CD14-positive monocyte (primary cell): ENCODE results near the gene CUX1. TPM values are rescaled to one million over a fixed set of nuclear protein-coding genes. Genes with fewer than 3 reads are reported as not detected.

Experiments
- DNase-seq, 3 donors: peaks; one replicate each; pipeline ENCODE4 v3.0.0-alpha.2; 2011 to 2022
- H2AFZ ChIP-seq: 2 replicates; pipeline ENCODE4 v1.6.0; 2012; ENCODE audit warnings: mild to moderate bottlenecking, low read depth, low read length, inconsistent platforms; ENCODE audit not compliant: insufficient read depth, poor library complexity, severe bottlenecking
- H3K27ac ChIP-seq, 2 donors: 1 replicate in 1 of 2; 2 replicates in 1 of 2; pipeline ENCODE4 v1.5.1; 2012 to 2013; ENCODE audit warnings: low read length in 2 of 2, control low read depth in 1 of 2, inconsistent platforms in 1 of 2, low read depth in 1 of 2, mild to moderate bottlenecking in 1 of 2
- H3K27me3 ChIP-seq, 2 donors: one replicate each; pipeline versions ENCODE4 v1.6.0 to v1.6.1; 2011 to 2013; ENCODE audit warnings: low read length in 2 of 2; ENCODE audit not compliant: control insufficient read depth in 2 of 2, insufficient read depth in 2 of 2
- H3K36me3 ChIP-seq, 2 donors: replicated peaks in 1 of 2; 1 replicate in 1 of 2; 2 replicates in 1 of 2; pipeline versions ENCODE4 v1.5.1 to v1.6.1; 2012 to 2013; ENCODE audit warnings: low read length in 2 of 2, control low read depth in 1 of 2, inconsistent platforms in 1 of 2, mild to moderate bottlenecking in 1 of 2; ENCODE audit not compliant: insufficient read depth in 2 of 2, control insufficient read depth in 1 of 2
- H3K4me1 ChIP-seq, 2 donors: 1 replicate in 1 of 2; 2 replicates in 1 of 2; pipeline versions ENCODE4 v1.5.1 to v1.6.1; 2012 to 2013; ENCODE audit warnings: low read length in 2 of 2, control low read depth in 1 of 2, inconsistent platforms in 1 of 2, mild to moderate bottlenecking in 1 of 2, moderate library complexity in 1 of 2; ENCODE audit not compliant: insufficient read depth in 2 of 2, control insufficient read depth in 1 of 2
- H3K4me2 ChIP-seq: replicated peaks from 2 replicates; pipeline ENCODE3; 2012; ENCODE audit warnings: low read length, moderate library complexity, mild to moderate bottlenecking; ENCODE audit not compliant: poor library complexity, severe bottlenecking; ENCODE audit errors: extremely low read depth
- H3K4me3 ChIP-seq, 3 experiments: fragments of 200-600 bp in 1 of 3; sonication (generic) in 1 of 3; replicated peaks in 1 of 3; 1 replicate in 2 of 3; 2 replicates in 1 of 3; pipeline ENCODE4 v1.5.1; 2011 to 2013; ENCODE audit warnings: low read length in 3 of 3, mild to moderate bottlenecking in 3 of 3, control low read depth in 2 of 3, low read depth in 2 of 3, inconsistent platforms in 1 of 3, moderate library complexity in 1 of 3
- H3K79me2 ChIP-seq: 2 replicates; pipeline ENCODE4 v1.6.0; 2012; ENCODE audit warnings: mild to moderate bottlenecking, control low read depth, inconsistent platforms, low read length, moderate library complexity; ENCODE audit not compliant: insufficient read depth
- H3K9ac ChIP-seq: 2 replicates; pipeline ENCODE4 v1.6.0; 2017; ENCODE audit warnings: low read length, mild to moderate bottlenecking; ENCODE audit not compliant: insufficient read depth, poor library complexity, severe bottlenecking
- H3K9me3 ChIP-seq, 2 donors: replicated peaks in 1 of 2; 1 replicate in 1 of 2; 2 replicates in 1 of 2; pipeline versions ENCODE4 v1.5.1 to v1.6.1; 2012 to 2013; ENCODE audit warnings: low read length in 2 of 2, control low read depth in 1 of 2; ENCODE audit not compliant: control insufficient read depth in 1 of 2, insufficient read depth in 1 of 2
- H4K20me1 ChIP-seq: 2 replicates; pipeline ENCODE4 v1.6.0; 2012; ENCODE audit warnings: mild to moderate bottlenecking, low read length, control low read depth, moderate library complexity; ENCODE audit not compliant: insufficient read depth
- H3K27ac Mint-ChIP-seq, 7 donors: one replicate each; pipeline ENCODE4 v1.8.0; 2020; ENCODE audit warnings: mild to moderate bottlenecking in 7 of 7, mixed read lengths in 7 of 7, moderate library complexity in 6 of 7, inconsistent platforms in 2 of 7
- H3K27me3 Mint-ChIP-seq, 3 donors: one replicate each; pipeline ENCODE4 v1.8.0; 2021 to 2022; ENCODE audit warnings: low read depth in 3 of 3, mild to moderate bottlenecking in 3 of 3, mixed read lengths in 3 of 3, moderate library complexity in 3 of 3, inconsistent platforms in 1 of 3
- H3K36me3 Mint-ChIP-seq, 2 donors: one replicate each; pipeline ENCODE4 v1.8.0; 2020; ENCODE audit warnings: mixed read lengths in 2 of 2, inconsistent platforms in 1 of 2, mild to moderate bottlenecking in 1 of 2
- H3K4me1 Mint-ChIP-seq: one replicate; pipeline ENCODE4 v1.8.0; 2020; ENCODE audit warnings: mild to moderate bottlenecking, mixed read lengths
- H3K4me3 Mint-ChIP-seq, 2 donors: one replicate each; pipeline ENCODE4 v1.8.0; 2020; ENCODE audit warnings: mild to moderate bottlenecking in 2 of 2, mixed read lengths in 2 of 2, moderate library complexity in 1 of 2
- H3K9me3 Mint-ChIP-seq, 7 donors: one replicate each; pipeline ENCODE4 v1.8.0; 2020 to 2022; ENCODE audit warnings: mixed read lengths in 7 of 7, mild to moderate bottlenecking in 6 of 7, moderate library complexity in 6 of 7, inconsistent platforms in 2 of 7
- WGBS: methylation state at CpG from one replicate; pipeline ENCODE4 v1.1.5; 2013; ENCODE audit warnings: missing lambda C conversion rate; ENCODE audit not compliant: insufficient coverage; 5-methylcytosine and 5-hydroxymethylcytosine counted together
- intact Hi-C, 2 donors: fragments of 100-400 bp; cut with micrococcal nuclease; formaldehyde crosslinking; loops; one replicate each; pipeline versions ENCODE4 v1.15.0 to v1.15.1; 2023
- polyA plus RNA-seq, 3 donors: library from polyadenylated mRNA; depleted of rRNA in 1 of 3; unstranded in 2 of 3; stranded (reverse) in 1 of 3; fragments of 300-500 nt in 2 of 3; fragments of >200 nt in 1 of 3; fragmentation: Illumina TruSeq in 2 of 3; gene quantifications; 1 replicate in 2 of 3; 2 replicates in 1 of 3; pipeline ENCODE4 v1.2.3, GENCODE V29; 2012 to 2021
- TF ChIP-seq, protein P1 (sequence below): fragments of 200-600 bp; IDR thresholded peaks from one replicate; pipeline ENCODE4 v1.8.0; 2022; ENCODE audit warnings: antibody characterized with exemption, mild to moderate bottlenecking

CUX1 gene
- polyA plus RNA-seq, 3 donors, result 17.6 to 38.0 (median 28.0) TPM

DNA sequence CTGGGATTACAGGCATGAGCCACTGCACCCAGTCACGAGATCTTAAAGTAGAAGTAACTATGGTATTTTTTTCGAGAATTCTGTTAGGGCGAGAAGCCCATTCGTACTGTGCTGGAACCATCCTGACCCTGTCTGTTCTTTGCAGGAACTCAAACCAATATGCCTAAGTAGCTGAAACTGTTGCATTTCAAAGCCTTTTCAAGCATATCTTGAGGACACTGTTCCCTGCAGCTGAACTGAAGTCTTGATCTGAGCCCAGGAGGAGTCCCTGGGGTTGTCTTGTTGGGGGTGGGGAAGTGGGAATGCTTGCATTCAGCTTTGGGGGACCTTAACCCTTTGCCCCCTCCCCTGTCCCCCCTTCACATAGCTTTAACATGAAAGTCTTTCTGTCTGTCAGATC is 61.5 kb downstream of the CUX1 start:
- H3K9me3 Mint-ChIP-seq, result no peaks in the 10 kb centered on the region
- intact Hi-C loops, result no loop called here
- TF ChIP-seq, protein P1, sequence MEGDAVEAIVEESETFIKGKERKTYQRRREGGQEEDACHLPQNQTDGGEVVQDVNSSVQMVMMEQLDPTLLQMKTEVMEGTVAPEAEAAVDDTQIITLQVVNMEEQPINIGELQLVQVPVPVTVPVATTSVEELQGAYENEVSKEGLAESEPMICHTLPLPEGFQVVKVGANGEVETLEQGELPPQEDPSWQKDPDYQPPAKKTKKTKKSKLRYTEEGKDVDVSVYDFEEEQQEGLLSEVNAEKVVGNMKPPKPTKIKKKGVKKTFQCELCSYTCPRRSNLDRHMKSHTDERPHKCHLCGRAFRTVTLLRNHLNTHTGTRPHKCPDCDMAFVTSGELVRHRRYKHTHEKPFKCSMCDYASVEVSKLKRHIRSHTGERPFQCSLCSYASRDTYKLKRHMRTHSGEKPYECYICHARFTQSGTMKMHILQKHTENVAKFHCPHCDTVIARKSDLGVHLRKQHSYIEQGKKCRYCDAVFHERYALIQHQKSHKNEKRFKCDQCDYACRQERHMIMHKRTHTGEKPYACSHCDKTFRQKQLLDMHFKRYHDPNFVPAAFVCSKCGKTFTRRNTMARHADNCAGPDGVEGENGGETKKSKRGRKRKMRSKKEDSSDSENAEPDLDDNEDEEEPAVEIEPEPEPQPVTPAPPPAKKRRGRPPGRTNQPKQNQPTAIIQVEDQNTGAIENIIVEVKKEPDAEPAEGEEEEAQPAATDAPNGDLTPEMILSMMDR, result no peak
- H2AFZ ChIP-seq, result no peak overlapping the region
- H3K27me3 ChIP-seq, result no peaks in the 10 kb centered on the region
- no peak overlapping the region for H3K4me3 Mint-ChIP-seq
- H3K27me3 Mint-ChIP-seq, result no peaks in the 10 kb centered on the region
- peaks cover 100% of the 10 kb centered on the region for H3K79me2 ChIP-seq
- H3K4me3 ChIP-seq, result no peak overlapping the region
- H4K20me1 ChIP-seq, result peaks cover 100% of the 10 kb centered on the region
- H3K36me3 Mint-ChIP-seq, result peaks cover 14 to 22% of the 10 kb centered on the region in 2 donors
- peak overlapping the region in 2 of 7 donors; percentile 8 to 25 for H3K27ac Mint-ChIP-seq
- peaks cover 0 to 14% of the 10 kb centered on the region in 2 donors for H3K36me3 ChIP-seq
- peaks cover 28 to 35% of the 10 kb centered on the region in 2 donors for H3K4me1 ChIP-seq
- H3K9ac ChIP-seq, result no peak overlapping the region
- H3K4me2 ChIP-seq, result no peak overlapping the region
- 95% methylated on average over 4 of the region's 4 CpGs for WGBS
- no peak for DNase-seq
- H3K9me3 ChIP-seq, result no peaks in the 10 kb centered on the region
- peak overlapping the region in 1 of 2 donors; percentile 18 for H3K27ac ChIP-seq
- peaks cover 39% of the 10 kb centered on the region for H3K4me1 Mint-ChIP-seq

GRCh38 chr7:101879565-101879964 is 62.1 kb downstream of the CUX1 start:
- intact Hi-C loops, result no loop called here

More at GRCh38 chr7:101879565-101879964, 62.1 kb downstream of the CUX1 start:
- Histone ChIP-seq H3K4me1 (peaks cover 28 to 40% of the 10 kb centered on the region in 2 donors), H3K79me2 (peaks cover 100% of the 10 kb centered on the region), H3K36me3 (peaks cover 0 to 8% of the 10 kb centered on the region in 2 donors), H3K27ac (peak overlapping the region in 1 of 2 donors; percentile 18), H3K9me3 (no peaks in the 10 kb centered on the region), H3K4me2 (no peak overlapping the region), H2AFZ (no peak overlapping the region), H4K20me1 (peaks cover 100% of the 10 kb centered on the region), H3K27me3 (no peaks in the 10 kb centered on the region), H3K9ac (no peak overlapping the region), H3K4me3 (no peak overlapping the region)
- no peak for DNase-seq
- WGBS, result 73% methylated on average over 7 of the region's 10 CpGs
- Mint-ChIP-seq H3K27me3 (no peaks in the 10 kb centered on the region), H3K9me3 (no peaks in the 10 kb centered on the region), H3K4me1 (peaks cover 44% of the 10 kb centered on the region), H3K27ac (peak overlapping the region in 4 of 7 donors; percentile 77 to 98 (median 86)), H3K36me3 (peaks cover 8 to 18% of the 10 kb centered on the region in 2 donors), H3K4me3 (no peak overlapping the region)
- TF ChIP-seq, protein P1, result no peak
